Gastroesophageal sphincter (tissue), 4 donors: ENCODE measurements around the gene MAN2B1. TPM values are rescaled to one million over a fixed set of nuclear protein-coding genes. Genes with fewer than 3 reads are reported as not detected.

Experiments used
- ATAC-seq: fragments of 150-250 bp; one replicate; pipeline ENCODE4 v1.9.1; 2016; ENCODE audit warnings: mild to moderate bottlenecking, moderate library complexity
- H3K27ac ChIP-seq, 4 donors: fragments of 200-600 bp; sonication (generic) in 3 of 4; 1 replicate in 3 of 4; 2 replicates in 1 of 4; pipeline ENCODE4 v1.5.1; 2016 to 2019
- H3K27me3 ChIP-seq: fragments of 200-600 bp; sonication (generic); one replicate; pipeline ENCODE4 v1.5.1; 2019
- H3K36me3 ChIP-seq, 2 donors: fragments of 200-600 bp; sonication (generic); one replicate each; pipeline ENCODE4 v1.5.1; 2019; ENCODE audit warnings: control low read depth in 1 of 2
- H3K4me1 ChIP-seq, 3 donors: fragments of 200-600 bp; sonication (generic); 1 replicate in 2 of 3; 2 replicates in 1 of 3; pipeline ENCODE4 v1.5.1; 2016 to 2019; ENCODE audit warnings: control low read depth in 2 of 3
- H3K4me3 ChIP-seq, 2 donors: fragments of 200-600 bp; sonication (generic); one replicate each; pipeline ENCODE4 v1.5.1; 2019; ENCODE audit warnings: mild to moderate bottlenecking in 1 of 2, moderate library complexity in 1 of 2
- H3K9me3 ChIP-seq, 3 donors: fragments of 200-600 bp; sonication (generic); one replicate each; pipeline ENCODE4 v1.5.1; 2017 to 2019; ENCODE audit warnings: control low read depth in 2 of 3
- EP300 ChIP-seq: sonication (generic); formaldehyde crosslinking; IDR thresholded peaks from one replicate; pipeline ENCODE4 v1.6.1; 2017; ENCODE audit warnings: antibody characterized with exemption, mild to moderate bottlenecking
- POLR2A ChIP-seq, 2 donors: fragments of 450-650 bp; IDR thresholded peaks; one replicate each; pipeline ENCODE4 v1.6.1; 2017; ENCODE audit warnings: antibody characterized with exemption in 2 of 2, mild to moderate bottlenecking in 2 of 2, moderate library complexity in 1 of 2
- POLR2AphosphoS5 ChIP-seq: sonication (generic); formaldehyde crosslinking; IDR thresholded peaks from one replicate; pipeline ENCODE4 v1.6.1; 2017; ENCODE audit warnings: antibody characterized with exemption
- WGBS, 2 donors: methylation state at CpG; one replicate each; pipeline ENCODE4 v1.1.5; 2018; ENCODE audit warnings: low coverage in 1 of 2; 5-methylcytosine and 5-hydroxymethylcytosine counted together
- total RNA-seq, 4 donors: library from RNA; depleted of rRNA; stranded (reverse); fragments of >200 nt; gene quantifications; one replicate each; pipeline ENCODE4 v1.1.0, GENCODE V29; 2016
- TF ChIP-seq, protein P1 (sequence below), 4 experiments: fragments of 200-600 bp in 2 of 4; fragments of 450-650 bp in 2 of 4; sonication (generic) in 1 of 4; IDR thresholded peaks; one replicate each; pipeline ENCODE4 v1.5.1; 2017 to 2019; ENCODE audit warnings: antibody characterized with exemption in 4 of 4, mild to moderate bottlenecking in 2 of 4, moderate library complexity in 2 of 4

The MAN2B1 gene
- total RNA-seq, 4 donors from 2014 or later: 61.3 to 98.1 (median 70.8) TPM

DNA sequence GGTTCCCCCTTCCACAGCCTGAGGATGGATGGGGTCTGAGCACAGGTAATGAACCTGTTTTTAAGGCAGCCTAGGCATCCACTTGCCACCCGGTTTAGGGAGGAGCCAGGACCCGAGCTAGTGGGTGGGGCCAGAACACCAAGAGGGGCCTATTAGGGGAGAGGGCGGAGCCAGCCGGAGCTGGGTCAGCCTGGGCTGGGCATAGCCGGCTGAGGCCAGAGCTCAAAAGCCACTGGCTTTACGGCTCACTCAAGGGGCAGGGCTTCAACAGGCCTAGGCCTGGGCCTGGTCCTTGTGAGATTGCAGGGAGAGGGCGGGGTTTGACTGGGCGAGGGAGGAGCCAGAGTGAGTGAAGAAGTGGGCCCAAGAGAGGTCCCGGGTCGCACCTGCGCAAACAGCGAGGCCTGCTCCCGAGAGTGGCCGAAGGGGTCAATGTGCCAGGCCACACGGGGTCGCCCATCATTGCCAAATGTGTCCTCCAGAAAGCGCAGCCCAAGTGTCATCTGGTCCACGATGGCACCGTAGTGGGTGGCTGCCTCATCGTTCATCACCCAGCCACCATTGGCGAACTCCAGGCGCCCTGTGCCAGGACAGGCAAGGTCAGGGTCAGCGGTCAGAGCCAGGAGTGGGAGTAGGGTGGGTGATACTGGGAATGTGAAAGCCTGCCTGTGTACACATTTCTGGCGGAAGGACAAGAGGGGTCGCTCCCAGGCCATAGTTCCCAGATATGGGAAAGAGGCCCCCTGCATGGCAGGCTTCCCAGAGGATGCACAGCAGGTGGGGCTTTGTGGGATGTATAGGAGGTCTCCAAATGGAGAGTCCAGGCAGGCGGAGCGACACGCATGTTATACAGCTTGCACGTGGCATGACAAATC lies 1.9 kb downstream of the MAN2B1 start:
- TF ChIP-seq POLR2A (IDR thresholded peaks at IDR 0.05) (no peak), EP300 (no peak)
- WGBS, 2 donors: 80 to 81% methylated on average over 6 to 8 of the region's 29 CpGs
- no peak overlapping the region for H3K4me3 ChIP-seq

DNA sequence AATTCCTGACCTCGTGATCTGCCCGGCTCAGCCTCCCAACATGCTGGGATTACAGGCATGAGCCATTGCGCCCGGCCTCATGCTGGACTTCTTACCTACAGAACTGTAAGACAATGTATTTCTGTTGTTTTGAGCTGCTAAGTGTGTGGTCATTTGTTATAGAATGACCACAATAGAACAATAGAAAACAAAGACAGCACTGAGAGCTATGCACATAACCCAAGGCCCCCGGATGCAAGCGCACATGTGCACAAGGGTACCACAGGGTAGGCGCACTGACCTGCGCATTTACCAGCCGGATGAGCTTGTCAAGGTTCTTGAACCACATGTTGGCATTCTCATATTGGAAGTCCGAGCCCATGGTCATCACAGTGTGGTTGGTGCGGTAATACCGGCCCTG lies 5.6 kb downstream of the MAN2B1 start:
- no peak for ATAC-seq
- WGBS, 2 donors: 92 to 98% methylated on average over 2 to 6 of the region's 12 CpGs
- Histone ChIP-seq H3K4me3 (no peak overlapping the region), H3K9me3 (no peaks in the 10 kb centered on the region), H3K27me3 (no peaks in the 10 kb centered on the region), H3K4me1 (peaks cover 0 to 20% (median 5%) of the 10 kb centered on the region in 3 donors), H3K36me3 (peaks cover 0 to 93% of the 10 kb centered on the region in 2 donors), H3K27ac (no peak overlapping the region)
- TF ChIP-seq EP300 (no peak), POLR2AphosphoS5 (no peak), POLR2A (IDR thresholded peaks at IDR 0.05) (no peak)
- TF ChIP-seq, protein P1, sequence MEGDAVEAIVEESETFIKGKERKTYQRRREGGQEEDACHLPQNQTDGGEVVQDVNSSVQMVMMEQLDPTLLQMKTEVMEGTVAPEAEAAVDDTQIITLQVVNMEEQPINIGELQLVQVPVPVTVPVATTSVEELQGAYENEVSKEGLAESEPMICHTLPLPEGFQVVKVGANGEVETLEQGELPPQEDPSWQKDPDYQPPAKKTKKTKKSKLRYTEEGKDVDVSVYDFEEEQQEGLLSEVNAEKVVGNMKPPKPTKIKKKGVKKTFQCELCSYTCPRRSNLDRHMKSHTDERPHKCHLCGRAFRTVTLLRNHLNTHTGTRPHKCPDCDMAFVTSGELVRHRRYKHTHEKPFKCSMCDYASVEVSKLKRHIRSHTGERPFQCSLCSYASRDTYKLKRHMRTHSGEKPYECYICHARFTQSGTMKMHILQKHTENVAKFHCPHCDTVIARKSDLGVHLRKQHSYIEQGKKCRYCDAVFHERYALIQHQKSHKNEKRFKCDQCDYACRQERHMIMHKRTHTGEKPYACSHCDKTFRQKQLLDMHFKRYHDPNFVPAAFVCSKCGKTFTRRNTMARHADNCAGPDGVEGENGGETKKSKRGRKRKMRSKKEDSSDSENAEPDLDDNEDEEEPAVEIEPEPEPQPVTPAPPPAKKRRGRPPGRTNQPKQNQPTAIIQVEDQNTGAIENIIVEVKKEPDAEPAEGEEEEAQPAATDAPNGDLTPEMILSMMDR (IDR thresholded peaks at IDR 0.05): no peak

More for the DNA sequence above, 1.9 kb downstream of the MAN2B1 start:
- H3K9me3 ChIP-seq: no peaks in the 10 kb centered on the region
- no peak overlapping the region for H3K27ac ChIP-seq
- H3K4me1 ChIP-seq: peaks cover 0 to 44% (median 24%) of the 10 kb centered on the region in 3 donors
- H3K36me3 ChIP-seq: peaks cover 0 to 64% of the 10 kb centered on the region in 2 donors
- no peaks in the 10 kb centered on the region for H3K27me3 ChIP-seq
- ATAC-seq: no peak

DNA sequence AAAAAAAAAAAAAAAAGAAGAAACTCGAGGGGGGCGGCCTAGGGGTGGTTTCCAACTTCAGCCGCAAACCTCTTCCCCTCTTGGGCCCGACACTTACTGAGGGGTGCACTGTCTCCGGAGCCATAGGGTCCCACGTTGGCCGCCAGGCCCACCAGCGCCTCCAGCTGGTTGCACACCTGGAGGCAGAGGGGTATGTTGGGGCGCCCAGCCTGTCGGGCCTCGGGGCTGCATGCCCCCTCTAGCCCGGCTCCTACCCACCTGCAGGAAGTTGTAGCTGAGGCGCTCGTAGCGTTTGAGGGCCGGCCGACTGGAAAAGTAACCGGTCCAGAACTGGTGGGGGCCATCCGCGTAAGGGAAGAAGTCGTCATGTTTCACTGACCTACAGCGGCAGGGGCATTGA lies 8.6 kb downstream of the MAN2B1 start:
- TF ChIP-seq EP300 (no peak), POLR2A (IDR thresholded peaks at IDR 0.05) (no peak), POLR2AphosphoS5 (no peak)
- TF ChIP-seq, protein P1 (IDR thresholded peaks at IDR 0.05): no peak
- H3K9me3 ChIP-seq: no peaks in the 10 kb centered on the region
- H3K27me3 ChIP-seq: no peaks in the 10 kb centered on the region
- no peak overlapping the region for H3K4me3 ChIP-seq
- 100% methylated on average over 1 of the region's 22 CpGs; no CpG with 5 or more reads in 1 of the 2 donors for WGBS, 2 donors
- no peaks in the 10 kb centered on the region for H3K4me1 ChIP-seq
- no peak overlapping the region for H3K27ac ChIP-seq
- no peak for ATAC-seq
- H3K36me3 ChIP-seq: peaks cover 0 to 95% of the 10 kb centered on the region in 2 donors

DNA sequence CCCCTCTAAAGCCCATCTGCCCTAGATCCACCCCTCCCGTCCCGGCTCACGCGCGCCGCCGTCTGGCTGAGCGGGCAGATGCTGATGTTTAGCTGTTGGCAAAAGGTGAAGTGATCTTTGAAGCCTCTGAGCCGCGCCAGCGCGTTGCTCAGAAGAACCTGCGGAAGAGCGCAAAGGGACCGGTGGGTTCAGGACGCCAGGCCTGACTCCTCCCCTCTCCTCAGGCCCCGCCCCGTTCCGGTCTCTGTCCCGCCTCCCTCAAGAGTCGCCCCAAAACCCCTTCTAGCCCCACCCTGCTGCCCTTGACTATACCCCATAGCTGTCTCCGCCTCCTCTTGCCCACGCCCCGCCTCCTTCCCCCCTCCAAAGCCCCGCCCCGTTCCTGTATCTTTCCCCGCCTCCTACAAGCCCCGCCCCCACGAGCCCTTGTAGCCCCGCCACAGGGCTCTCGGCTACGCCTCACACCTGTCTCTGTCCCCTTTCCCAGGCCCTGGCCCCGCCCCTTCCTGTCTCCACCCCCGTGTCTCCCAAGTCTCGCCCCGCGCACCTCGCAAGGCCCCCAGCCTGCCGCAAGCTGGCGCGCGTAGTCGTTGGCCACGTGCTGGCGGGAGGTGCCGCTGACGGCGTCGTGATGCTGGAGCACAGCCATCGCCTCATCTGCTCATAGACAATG lies 9.5 kb downstream of the MAN2B1 start:
- TF ChIP-seq, protein P1 (IDR thresholded peaks at IDR 0.05): no peak
- WGBS, 2 donors: 33 to 50% methylated on average over 6 to 10 of the region's 50 CpGs
- Histone ChIP-seq H3K27me3 (no peaks in the 10 kb centered on the region), H3K9me3 (no peaks in the 10 kb centered on the region), H3K27ac (no peak overlapping the region), H3K4me3 (no peak overlapping the region), H3K36me3 (peaks cover 0 to 91% of the 10 kb centered on the region in 2 donors), H3K4me1 (no peaks in the 10 kb centered on the region)
- ATAC-seq: no peak

DNA sequence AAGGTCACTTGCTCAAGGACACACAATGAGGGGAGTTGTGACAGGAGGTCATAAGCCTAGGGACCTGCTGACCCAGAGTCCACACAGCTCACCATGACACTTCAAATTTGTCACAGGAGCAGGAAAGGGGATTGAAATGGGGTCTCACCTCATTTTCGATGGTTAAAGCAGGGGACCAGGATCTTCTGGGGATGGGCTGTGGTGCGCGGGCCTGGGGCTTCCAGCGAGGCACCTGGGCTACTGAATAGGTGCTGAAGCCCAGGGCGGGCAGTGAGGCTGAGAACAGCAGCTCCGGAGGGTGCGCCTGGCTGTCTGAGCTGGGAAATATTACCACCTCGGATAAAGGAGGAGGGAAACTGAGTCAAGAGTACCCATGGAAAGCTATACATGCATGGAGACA lies 11.0 kb downstream of the MAN2B1 start:
- H3K4me1 ChIP-seq: no peaks in the 10 kb centered on the region
- ATAC-seq: no peak
- TF ChIP-seq POLR2AphosphoS5: no peak
- TF ChIP-seq POLR2A (IDR thresholded peaks at IDR 0.05): no peak
- TF ChIP-seq, protein P1 (IDR thresholded peaks at IDR 0.05): no peak
- no peak for TF ChIP-seq EP300
- H3K27ac ChIP-seq: no peak overlapping the region
- peaks cover 0 to 87% of the 10 kb centered on the region in 2 donors for H3K36me3 ChIP-seq
- H3K9me3 ChIP-seq: no peaks in the 10 kb centered on the region
- WGBS, 2 donors: 89 to 100% methylated on average over 1 to 6 of the region's 8 CpGs
- no peak overlapping the region for H3K4me3 ChIP-seq
- H3K27me3 ChIP-seq: no peaks in the 10 kb centered on the region
